NOMO-1 (cell line): ENCODE results near the gene TBC1D22B.

Source experiments
- DNase-seq, 2 experiments: peaks; one replicate each; lab custom pipeline; 2025; ENCODE audit not compliant: unreplicated experiment in 2 of 2; lab: John Stamatoyannopoulos, UW

TBC1D22B gene

DNA sequence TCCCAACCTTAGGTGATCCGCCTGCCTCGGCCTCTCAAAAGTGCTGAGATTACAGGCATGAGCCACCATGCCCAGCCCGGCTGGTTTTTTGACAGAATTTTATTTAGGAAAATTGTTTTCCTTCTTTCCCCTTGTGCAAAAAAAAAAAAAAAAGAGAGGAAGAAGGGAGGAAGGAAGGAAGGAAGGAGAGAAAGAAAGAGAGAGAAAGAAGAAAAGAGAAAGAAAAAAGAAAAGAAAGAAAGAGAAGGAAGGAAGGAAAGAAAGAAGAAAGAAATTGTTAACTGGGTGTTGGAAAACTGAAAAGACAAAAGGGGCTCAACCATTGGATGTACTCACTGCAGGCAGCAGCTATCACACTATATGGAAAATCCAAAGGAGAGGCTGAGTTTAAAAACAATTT is 94.8 kb downstream of the TBC1D22B start:
- no peak for DNase-seq

DNA sequence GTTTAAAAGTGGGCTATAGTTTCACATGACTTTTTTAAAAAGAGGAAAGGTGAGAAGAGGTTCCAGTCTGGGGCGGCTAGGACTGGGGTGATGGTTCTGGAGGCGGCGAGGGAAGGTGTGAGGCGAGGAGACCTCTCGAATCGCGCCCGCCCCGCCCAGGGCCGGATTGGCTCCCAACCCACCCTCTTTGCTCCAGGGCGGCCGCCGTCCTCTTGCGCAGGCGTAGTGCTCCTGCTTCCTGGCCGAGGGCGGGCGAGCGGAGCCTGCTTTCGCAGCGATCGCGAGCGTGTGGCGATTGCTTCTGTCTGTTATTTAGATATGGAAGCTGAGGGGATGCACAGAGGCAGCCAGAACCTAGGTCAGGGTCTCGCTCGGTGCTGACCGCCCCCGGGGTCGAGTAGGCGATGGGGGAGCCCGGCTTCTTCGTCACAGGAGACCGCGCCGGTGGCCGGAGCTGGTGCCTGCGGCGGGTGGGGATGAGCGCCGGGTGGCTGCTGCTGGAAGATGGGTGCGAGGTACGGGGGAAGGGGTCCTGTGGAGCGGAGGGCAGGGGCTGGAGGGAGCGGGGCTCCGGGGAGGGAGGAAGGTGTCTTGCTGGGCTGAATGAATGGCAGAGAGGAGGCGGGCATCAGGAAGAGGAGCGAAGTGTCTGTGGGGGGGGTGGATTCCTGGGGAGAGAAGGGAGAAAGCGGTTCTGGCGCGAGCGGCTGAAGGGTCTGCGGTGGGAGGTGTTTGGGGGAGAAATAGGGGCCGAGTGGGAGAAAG is 96.4 kb downstream of the TBC1D22B start, which contains the start of gene RNF8:
TSS of gene RNF8 (plus strand) at position 223 of the 765 bp plus-strand sequence. CDS start at position 405, 182 bp downstream.
- peak; percentile 82 to 89 for DNase-seq

DNA sequence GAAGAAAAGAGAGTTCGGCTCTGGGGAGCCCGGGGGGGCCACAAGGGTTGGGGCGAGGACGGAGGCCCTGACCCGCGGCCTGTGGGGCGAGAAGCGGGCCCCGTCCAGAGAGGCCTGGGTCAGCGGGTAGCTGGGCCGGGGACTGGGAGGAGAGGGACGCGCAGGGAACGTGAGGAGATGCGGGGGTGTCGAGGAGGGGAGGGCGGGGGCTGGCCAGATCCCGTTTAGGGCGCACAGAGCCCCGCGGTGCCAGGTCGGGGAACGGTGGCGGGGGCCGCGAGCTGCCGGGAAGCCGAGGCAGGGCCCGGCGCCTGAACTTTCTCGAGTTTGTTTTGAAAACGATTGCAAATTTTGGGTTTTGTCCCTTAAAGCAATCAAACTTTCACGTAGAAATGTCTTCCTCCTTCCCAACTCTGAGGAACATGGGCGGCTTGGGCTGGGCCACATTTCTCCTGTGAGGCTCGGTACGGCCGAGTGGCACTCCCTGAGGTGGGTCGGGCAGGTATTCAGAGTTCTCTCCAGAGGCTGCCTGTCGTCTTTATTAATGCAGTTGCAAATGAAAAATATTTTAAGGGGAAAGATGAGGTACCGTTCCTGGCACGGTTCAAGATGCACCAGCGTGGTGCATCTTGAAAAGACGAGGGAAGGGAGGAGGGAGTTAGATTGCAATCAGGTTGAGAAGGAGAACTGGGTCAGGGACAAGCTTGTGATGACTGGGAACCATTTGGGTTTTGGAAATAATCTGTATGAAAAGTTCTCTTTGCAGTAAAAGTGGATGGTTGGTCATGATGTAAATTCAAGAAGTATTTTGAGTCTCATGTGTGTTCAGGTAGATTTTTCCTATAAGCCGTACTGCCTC is 97.2 kb downstream of the TBC1D22B start:
- no peak for DNase-seq

DNA sequence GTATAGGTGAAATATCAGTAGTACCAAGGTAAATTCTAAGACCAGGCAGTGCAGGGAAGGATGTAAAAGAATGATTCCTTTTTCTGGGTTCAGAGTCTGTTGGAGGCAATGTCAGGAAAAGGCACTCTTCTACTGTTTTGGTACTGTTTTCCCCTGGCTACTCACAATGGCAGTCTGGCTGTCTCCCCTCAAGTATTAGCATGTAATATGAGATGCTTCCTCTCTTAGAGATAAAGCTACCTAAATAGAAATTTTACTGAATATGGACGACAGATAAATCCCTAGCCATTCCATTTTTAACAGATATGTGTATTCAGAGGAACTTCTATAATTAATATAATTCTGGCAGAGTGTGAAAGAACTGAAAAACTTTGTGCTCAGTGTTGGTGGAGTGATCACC is 99.7 kb downstream of the TBC1D22B start:
- DNase-seq = no peak

DNA sequence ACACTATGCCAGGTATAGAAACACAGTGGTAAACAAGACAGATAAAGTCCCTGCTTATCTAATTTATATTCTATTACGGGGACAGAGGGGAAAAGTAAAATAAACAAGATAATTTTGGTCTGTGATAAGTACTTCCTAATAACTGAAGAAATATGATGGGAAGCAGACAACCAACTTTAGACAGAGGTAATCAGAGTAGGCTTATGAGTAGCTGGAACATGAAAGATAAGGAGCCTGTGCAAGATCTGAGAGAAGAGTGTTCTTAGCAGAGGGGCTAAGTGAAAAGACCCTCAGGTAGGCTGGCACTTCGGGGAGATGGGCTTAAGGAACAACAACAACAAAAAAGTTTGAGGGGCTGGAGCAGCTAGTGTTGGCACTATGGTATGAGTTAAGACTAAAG is 100.3 kb downstream of the TBC1D22B start:
- DNase-seq = no peak

DNA sequence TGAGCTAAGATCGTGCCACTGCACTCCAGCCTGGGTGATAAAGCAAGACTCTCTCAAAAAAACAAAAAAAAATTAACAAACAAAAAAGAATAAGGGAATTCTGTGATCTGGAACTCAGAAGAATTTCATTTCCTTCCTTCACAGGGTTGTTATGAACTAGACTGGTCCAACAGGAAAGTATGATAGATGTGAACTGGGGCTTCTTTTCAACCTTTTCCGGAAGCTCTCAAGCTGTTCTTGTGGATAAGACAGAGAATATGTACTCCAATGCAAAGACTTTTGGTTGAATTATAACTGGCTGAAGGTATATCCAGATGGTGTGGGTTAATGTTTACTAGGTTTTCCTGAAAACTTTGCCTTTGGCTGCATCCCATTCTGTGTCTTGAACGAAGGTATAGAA is 101.5 kb downstream of the TBC1D22B start:
- no peak for DNase-seq

DNA sequence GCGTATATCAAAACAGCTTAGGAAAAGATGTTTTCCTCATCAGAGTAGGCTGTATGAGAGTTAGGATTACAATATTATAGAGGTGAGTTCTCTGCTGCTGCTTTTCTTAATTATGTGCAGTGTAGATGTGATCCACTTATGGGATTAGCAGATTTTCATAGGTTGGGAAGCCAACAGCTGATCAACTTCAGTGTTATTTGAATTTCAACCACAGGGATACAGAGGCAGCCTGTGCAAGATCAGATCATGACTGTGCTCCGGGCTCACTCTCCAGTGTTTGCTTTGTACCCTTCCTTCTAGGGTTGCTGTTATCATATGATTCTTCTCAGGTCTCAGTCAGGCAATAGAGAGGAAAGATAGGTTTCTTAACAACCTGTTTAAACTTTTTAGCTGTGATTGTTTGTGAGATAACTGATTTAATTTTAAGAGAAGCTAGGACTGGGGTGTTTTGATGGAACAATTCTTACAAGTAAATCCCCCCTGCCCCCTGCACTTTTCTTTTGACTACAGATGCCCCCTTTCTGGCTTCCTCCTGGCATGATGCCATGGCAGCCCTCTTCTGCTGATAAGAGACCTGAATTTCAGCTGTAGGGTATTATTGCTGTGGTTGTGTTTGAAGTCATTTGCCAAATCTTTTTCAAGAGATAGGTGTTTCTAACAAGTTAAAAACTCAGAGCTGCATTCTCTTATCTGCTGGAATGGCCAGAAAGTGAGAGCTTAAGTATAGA is 104.7 kb downstream of the TBC1D22B start:
- DNase-seq = no peak

DNA sequence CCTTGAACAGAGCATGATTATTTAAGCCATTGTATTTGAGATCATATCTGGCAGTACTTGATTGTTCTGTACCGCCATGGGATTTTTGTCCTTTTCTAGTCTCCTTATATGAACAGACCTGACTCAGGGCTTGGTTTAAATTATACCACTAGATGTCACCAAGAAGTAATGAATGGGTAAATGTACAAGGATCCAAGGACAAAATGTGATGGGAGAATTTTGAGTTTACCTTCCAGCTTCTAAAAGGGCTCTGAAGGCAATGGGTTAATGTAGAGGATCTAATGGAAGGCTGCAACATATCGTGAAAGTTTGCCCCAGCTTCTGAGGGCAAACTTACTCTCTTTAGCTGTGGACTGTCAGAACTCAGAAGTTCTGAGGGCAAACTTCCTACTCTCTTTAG is 108.2 kb downstream of the TBC1D22B start:
- DNase-seq = no peak

DNA sequence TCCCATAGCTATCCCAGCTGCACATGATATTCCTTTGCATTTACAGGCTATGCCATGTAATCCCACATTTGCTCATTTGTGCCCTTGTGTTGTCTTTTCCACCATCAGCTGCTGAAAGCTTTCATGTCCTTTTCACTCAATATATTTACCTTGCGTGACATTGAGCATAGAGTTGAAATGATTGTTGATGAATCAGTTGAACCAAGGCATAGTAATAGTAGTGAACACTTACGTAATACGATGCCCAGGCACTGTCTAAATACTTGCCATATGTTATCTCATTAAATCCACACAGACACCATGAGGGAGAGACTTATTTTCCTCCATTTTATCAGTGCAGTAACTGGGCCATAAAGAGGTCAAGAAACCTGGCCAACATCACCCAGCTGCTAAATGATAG is 109.3 kb downstream of the TBC1D22B start:
- no peak for DNase-seq

DNA sequence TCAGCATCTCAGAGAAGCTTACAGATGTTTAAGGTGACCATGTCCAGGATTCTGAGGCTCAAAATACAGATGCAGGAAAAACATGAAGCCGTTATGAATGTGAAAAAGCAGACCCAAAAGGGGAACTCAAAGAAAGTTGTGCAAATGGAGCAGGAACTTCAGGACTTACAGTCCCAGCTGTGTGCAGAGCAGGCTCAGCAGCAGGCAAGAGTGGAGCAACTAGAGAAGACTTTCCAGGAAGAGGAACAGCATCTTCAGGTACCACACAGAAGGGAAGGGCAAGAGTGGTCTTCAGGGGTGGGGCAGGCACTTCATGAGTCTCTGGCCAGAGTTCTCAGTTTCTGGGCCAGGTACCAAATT is 111.4 kb downstream of the TBC1D22B start:
- peak in 1 of 2 experiments; percentile 35 for DNase-seq

DNA sequence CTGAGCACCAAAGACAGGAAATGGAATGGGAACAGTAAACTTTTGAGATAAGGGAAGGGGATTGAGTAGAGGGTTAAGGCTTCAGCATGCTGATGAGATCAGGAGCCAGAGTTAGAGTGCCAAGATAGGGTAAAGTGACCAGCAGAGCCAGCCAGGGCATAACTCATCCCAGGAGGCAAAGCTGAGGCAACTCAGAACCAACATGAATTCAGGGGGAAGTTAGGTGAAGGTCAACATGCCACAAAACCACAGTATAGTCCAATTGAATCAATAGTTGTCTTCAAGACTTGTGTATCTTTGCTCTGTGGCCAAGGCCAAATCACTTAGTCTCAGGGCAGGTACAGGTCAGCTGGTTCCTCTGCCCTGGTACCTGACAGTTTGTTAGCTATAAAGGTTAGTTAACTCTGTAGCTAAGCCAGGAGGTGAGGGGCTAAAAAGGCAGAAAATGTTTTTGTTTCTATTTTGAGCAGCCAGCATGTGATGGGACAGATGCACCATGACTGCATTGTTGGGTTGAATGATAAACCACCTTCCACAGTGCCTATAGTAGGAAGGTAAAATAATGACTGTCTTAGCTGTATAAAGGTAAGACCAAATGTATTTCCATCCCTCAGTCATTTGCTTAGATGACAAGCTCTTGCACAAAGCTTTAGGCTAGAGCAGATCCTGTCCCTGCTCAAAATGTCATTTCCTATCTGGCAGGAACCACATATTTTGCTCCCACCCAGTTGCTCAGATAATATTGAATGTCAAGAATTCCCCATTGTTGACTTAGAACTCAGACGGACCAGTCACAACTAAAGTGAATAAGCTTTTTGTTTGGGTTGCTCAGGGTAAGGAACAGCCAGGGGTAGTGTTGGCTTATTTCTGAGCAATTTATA is 112.0 kb downstream of the TBC1D22B start:
- no peak for DNase-seq

DNA sequence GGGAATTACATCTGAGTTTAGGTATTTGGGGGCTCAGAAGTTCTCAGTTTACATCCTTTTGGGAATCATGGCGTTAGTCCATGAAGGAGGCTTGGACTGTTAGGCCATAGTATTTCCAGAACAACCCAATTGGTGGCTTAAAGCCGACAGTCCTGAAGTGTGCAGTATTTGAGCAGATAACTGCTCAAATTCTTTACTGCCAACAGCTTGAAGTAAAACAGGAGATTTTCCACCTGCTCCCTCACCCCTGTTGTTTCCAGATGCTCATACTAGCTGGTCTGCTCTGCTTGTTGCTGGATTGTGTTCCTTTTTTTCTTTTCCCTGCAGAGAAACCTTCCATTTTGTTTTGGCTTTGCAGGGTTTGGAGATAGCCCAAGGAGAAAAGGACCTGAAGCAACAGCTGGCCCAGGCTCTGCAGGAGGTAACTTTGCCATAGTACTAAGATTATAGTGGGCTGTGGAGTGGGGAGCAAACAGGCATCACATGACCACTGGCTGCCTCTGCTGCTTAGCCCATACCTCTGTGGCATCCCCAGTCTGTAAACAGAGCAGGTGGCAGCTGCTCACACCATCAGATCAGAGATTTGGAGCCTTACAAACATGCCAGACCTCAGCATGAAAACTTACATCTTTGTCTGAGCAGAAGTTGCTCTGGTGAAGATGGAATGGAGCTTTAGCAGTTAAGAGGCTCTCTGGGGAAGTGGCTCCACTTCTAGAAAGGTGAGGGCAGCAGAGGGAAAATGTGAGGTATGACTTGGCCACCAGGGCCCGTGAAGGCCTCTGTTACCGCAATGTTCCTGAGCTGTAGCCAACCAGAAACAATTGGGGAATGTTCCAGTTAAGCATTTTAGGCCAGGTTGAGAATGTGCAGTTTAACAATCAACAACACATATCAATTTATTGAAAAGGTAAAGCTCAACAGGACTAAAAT is 113.8 kb downstream of the TBC1D22B start:
- DNase-seq = no peak

DNA sequence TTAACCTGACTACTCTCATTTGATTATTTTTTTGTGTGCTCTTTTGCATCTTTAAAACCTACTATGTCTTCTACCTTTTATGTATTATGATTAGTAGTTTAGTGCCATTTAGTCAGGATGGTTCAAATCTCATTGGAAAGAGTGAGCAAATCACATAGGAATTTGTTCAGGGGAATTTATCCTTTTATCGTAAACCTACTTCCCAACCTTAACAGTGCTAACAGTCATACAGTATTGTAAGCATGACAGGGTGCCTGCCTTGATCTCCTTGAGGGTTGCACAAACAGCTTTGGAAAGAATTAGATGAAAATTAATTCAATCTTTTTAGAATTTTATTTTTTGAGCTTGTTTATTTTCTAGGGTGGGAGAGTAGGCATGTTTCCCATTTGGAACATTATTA is 114.5 kb downstream of the TBC1D22B start:
- DNase-seq = no peak

DNA sequence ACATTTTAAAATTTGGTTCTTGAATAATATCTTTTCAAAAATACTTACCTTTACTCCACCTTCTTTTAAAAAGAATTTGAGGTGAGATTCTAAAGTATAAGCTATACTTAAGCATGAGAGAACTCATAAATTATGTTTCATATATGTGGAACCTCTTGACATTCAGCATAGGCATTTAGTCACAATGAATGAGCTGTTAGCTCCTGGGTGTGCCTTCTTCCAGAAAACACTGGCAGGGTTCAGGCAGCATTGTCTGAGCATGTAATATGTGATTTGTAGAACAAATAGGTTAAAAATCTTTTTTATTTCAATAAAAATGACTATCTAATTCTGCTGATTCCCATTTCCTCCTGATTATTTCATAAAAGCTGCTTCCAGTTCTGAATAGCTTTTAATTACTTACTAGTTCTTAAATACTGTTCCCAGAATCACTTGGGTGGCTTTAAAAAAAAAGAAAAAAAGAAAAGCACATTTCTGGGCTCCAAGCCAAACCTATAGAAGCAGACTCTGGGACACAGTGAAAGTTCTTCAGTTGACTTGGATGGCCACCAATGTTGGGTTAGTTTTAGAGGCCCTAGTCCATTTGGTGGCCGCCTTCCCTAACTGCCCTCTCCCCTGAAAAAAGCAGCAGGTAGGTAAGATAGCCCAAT is 116.4 kb downstream of the TBC1D22B start:
- DNase-seq = no peak

DNA sequence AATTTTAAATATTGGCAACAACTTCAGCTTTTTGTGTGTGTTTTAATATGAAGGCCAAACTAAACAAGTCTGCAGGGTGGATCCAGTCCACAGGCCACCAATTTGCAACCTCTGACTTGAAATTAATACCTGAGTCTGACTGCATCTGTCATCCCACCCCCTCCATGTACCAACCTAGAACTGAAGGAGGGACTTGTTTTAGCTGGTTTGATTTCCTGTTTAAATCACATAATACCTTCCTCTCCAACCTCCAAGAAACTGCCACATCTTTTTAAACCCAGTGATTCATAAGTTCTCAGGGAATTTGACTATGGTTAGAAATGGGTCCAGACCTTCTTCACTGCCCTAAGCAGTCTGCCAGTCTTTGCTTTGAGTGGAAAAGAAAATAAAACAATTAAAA is 117.8 kb downstream of the TBC1D22B start:
- DNase-seq = no peak

DNA sequence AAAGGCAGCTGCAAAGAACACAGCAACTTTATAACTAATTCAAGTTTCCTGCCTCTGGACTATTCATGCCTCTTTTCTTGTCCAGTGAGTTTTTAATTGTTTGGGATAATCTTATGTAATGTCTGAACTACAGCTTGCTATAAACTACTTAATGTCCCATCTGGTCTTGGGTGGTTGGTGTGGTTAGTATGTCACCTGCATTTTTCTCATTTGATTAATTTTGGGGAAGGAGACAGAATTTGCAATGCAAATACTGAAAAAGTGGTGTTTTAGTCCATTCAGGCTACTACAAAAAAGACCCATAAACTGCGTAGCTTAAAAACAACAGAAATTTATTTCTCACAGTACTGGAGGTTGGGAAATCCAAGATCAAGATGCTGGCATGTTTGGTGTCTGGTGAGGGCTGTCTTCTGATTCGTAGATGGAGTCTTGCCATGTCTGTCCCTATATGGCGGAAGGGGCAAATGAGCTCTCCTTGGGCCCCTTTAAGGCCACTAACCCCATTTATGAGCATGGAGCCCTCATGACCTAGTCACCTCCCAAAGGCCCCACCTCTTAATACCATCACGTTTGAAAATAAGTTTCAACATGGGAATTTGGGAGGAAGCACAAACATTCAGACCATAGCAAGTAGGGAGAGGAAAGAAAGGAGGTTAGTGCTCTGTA is 118.6 kb downstream of the TBC1D22B start:
- DNase-seq = no peak

DNA sequence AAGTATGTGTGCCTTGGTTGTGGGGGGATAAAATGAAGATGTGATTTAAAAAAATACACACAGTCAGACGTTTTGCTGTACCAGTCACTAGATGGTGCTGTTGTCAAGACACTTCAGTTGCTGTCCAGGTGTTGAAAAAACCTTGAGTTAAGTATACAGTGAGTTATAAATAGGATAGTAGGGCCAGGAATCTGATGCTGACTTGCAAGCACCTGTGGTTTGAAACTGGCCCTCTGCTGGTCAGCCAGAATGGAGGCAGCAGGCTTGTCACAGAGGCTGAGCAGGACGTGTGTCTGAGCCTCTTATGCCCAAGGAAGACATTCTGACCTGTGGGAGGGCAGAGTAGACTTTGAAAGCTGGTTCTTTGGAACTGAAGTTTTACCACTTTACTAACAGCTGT is 124.0 kb downstream of the TBC1D22B start:
- peak in 1 of 2 experiments; percentile 27 for DNase-seq
